GM21423 (cell line): ENCODE results near the gene PDZD4.

ENCODE experiments used
- ATAC-seq: cut with Tn5 transposase; IDR thresholded peaks from one replicate; pipeline ENCODE4 v1.9.1; 2021; ENCODE audit warnings: mild to moderate bottlenecking, moderate library complexity; ENCODE audit not compliant: unreplicated experiment

Gene PDZD4

GRCh38 chrX:153814591-153815315, 15.6 kb downstream of the PDZD4 start:
- no peak for ATAC-seq

DNA sequence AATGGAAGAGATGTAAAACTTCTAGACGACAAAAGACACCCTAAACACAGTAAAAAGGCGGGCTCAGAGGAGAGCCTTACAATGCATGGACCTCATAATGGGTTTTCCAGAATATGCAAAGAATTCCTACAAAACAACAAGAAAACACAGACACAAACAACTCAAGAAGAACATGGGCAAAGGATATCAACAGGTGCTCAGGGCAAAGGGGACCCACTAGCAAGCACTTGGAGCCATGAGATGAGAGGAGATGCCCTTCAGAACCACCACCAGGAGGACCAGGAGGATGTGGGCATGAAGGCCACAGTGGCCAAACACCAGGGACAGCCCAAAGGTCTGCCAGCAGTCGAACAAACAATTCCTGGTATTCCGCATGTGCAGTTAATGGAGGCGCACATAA, 17.2 kb downstream of the PDZD4 start:
- ATAC-seq = no peak

DNA sequence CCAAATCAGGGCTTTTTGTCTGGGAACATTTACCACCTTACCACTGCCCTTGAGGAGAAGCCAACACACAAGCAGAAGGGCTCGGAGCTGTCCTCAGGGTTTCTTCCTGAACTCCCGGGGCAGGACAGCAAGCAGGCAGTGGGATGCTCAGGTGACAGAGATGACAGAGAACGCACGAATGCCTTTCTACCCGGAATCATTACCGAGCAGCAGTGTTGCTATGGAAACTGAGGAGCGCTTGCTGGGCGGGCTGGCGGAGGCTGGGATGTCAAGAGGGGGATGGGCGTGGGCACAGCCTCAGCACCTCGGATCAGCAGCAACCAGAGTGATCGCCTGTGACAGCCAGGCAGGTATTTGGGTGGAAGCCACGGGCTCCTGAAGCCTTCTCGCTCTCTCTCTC, 18.1 kb downstream of the PDZD4 start:
- no peak for ATAC-seq

DNA sequence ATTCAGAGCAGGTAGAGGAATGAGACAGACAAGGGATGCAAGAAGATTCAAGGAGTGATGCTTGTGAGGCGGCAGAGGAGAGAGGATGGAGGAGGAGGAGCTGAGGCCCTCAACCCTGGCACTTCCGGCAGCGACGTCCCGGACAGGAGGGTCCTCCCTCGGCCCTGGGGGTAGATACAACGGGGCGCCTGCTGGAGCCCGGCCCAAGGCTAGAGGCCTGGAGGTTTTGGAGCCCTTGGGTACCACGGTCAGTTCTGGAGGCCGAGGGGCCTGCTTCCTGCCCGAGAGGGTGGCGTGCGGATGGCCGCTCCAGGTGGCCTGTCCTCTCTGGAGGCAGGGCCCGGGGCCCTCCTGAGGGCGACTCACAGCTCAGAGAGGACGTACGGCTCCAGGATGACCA, 22.4 kb downstream of the PDZD4 start:
- no peak for ATAC-seq

DNA sequence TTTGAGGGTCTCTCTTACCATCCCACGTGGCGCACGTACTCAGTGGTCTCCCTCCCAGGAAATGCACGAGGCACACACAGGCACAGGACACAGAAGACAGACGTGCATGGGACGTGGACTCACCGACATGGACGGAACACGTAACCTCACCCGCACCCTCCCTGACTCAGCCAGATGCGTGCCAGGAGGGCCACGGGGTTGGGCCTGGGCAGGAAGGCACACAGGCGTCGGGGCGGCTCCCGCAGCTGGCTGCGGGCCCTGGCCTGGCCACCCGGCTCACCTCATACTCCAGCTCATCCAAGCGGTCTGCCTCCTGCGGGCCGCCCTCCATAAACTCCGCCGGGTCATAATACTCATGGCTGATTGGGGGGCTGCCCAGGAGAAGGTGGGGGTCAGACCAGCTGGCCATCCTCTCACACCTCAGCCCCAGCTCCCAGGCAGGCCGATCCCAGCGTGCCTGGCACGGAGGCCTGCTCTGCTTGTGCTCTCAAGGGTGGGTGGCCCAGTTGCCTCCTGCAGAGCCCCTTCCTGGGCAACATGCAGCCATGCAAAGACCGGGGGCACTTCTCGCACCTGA, 23.3 kb downstream of the PDZD4 start:
- no peak for ATAC-seq

- no peak for ATAC-seq
Observed at GRCh38 chrX:153805436-153805835, 24.9 kb downstream of the PDZD4 start.

DNA sequence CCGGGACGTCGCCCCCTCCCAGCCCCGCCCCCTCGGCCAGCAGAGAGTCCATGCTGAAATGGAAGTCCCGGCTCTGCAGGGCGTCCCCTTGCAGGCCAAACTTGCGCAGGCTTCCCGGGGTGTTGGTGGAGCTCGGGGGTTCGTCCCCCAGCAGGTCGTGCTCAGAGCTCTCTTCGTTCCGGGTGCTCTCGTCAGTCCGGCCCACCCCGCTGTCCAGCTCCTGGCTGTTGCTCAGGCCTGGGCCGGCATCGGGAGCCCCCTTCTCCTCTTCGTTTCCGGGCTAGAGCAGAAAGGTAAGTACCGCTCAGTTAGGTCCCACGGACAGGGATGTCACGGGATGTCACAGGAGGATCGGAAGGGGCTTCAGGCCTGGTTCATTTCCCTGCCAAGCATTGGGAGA, 25.7 kb downstream of the PDZD4 start:
- no peak for ATAC-seq

- no peak for ATAC-seq
Observed at GRCh38 chrX:153804100-153804595, 26.2 kb downstream of the PDZD4 start.

DNA sequence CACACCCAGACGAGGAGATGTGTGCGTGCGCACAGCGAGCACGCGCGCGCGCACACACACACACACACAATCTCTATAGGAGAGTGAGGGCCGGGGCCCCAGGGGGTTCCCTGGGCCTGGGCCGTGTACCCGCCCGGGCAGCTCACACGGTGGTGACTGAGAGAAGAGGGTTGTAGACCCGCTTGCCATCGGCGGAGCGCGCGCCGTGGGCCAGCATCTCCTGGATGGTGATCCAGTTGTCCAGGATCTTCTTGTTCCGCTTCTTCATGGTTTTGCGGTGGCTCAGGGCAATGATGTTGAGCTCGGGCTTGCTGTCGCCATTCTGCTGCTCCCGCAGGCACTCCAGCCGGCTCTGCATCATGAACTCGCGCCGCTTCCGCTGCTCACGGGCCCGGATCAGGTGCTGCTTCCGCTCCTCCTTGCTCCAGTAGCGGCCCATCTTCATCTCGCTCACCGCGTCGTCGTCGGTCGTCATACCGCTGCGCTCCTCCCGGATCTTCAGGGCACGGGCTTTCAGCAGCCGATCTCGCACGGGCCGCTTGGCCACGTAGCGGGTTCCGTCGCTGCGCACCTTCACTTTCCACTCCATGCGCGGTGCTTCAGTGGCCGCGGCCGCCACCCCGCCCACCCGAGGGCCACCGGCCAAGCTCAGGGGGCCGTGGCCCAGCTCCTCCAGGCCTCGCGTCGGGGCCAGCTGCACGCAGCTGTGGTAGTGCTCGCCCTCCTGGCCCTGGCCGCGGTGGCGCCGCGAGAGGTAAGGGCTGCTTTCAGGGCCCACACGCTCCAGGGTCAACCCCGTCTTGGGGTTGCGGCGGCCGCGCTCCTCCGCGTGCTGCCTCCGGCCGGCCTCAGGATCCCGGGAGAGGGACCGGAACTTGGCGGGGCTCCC, 26.9 kb downstream of the PDZD4 start:
- no peak for ATAC-seq

DNA sequence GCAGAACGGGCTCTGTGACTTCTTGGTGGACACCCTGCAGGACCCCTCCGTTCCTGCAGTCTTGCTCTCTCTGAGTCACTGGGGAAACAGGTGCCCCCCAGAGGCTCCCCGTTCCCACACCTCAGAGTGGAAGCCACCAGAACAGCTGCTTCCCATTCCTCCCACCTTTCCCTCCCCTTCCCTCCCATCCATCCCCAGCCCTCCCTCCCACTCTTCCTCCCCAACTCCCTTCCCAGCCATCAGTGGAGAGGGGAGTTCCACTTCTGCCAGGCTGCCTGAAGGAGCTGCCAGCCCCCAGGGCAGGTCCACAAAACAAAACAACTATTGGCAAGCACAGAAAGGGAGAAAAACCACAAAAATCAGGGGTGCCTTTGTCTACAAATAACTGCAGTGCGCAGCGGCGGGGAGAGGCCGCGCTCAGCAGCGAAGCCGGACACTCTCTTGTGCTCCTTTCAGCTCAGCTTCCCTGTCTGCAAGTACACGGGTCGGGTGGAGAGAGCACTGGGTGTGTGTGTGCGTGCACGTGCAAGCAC, 27.8 kb downstream of the PDZD4 start:
- ATAC-seq = no peak

DNA sequence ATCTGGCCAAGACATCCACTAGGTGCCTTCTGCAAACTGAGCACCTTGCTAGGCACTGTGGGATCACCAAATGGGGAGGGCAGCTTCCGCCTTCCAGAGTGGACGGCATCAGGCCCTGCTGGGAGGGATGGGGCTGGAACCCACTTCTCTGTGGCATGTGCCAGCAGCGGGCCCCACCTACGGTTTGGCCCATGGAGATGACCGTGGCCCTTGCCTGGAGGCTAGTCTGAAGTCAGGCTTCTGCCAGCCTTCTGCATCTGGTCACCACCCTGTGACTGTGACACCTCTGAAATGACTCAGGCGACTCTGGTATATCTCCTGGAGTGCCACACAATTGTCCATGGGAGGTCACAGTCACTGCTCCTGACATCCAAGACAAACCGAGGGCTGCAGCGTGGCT, 28.7 kb downstream of the PDZD4 start:
- ATAC-seq = no peak

DNA sequence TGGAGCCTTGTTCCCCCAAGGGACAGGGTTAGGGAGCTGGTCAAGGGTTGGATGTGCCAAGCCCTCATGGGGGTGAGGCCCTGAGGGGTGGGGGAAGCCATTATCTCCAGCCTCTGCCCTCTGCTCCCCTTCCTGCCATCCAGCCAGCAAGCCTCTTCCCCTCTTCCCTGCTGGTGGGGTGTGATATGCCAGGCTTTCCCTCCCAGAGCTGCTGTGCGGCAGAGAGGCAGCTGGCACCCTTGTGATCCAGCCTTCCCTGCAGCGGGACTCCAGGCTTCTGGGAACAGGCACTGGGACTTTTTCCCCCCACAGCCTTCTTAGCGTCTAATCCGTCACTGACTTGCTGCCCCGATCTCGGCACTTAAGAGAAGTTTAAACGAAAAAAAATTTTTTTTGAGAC, 29.6 kb downstream of the PDZD4 start:
- ATAC-seq = no peak

- ATAC-seq = no peak
Observed at GRCh38 chrX:153800177-153800722, 30.1 kb downstream of the PDZD4 start.

GRCh38 chrX:153799326-153799725, 31.0 kb downstream of the PDZD4 start:
- ATAC-seq = no peak

DNA sequence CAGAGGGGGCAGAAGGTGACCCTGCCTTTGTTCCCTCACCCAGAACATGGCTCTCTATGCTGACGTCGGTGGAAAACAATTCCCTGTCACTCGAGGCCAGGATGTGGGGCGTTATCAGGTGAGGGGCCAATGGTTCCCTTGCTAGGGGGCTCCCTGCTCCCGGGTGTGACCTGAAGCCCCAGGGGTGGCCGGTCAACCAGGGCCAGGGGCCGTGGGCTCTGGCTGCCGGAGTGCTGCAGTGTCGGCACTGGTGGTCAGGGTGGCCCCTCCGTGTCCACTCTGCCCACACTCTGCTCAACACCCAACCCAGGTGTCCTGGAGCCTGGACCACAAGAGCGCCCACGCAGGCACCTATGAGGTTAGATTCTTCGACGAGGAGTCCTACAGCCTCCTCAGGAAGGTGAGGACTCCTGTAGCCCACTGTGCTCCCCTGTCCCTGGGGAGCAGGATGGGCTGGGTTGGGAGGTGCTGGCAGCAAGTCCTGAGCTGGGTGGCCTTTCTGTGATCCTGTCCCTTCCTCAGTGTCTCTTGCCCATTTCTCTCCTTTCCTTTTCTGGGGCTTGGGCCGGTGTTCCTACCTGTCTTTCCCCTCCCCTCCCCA, 32.8 kb downstream of the PDZD4 start:
- ATAC-seq = no peak

DNA sequence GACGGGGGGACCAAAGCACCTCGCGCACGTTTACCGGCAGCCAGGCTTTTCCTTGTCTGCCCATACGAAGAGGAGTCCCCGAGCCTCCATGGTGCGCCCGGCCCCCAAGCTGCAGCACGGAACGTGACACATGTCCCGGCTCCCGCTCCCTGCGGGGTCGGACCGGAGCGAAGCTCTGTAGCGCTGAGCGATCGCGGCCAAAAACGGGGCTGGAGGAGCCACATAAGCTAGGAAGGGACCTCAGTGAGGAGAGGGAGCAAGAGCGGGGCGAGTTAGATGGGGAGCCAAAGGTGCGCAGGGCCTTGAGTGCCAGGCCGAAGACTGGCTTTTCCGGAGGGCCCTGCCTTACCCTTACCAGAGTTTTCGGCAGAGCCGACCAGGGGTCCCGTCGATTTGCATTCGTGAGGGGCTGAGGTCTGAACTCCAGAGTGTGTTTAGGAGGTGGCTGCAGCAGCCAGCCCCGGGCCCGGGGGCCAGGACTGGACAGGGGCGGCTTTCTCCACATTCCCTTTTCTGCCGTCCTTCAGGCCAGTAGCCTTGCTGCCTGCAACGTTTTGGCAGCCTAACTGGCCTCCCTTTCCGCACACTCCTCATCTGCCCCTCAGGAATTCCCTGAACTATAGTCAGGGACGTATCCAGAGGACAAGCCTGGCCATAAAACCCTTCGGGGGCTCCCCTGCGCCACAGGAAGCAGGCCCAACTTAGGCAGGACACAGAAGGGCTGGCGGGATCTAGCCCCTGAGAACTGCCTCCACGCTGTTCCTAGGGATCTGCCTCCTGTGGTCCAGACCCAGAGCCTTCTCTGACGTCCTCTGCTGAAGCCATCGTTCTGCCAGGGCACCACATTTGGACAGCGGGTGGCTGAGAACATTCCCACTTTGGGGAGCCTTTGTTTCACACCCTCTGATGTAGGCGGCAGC, 35.2 kb downstream of the PDZD4 start:
- no peak for ATAC-seq

- peak; percentile 93 for ATAC-seq
Observed at GRCh38 chrX:153794018-153794896, 36.1 kb downstream of the PDZD4 start, which contains the start of the genes IDH3G and SSR4. Gene IDH3G, minus strand, starts transcription at chrX:153794375. Its CDS starts 49 bp downstream, at chrX:153794326. Gene SSR4, plus strand, starts transcription at chrX:153794668. Its CDS starts 20 bp downstream, at chrX:153794688.

DNA sequence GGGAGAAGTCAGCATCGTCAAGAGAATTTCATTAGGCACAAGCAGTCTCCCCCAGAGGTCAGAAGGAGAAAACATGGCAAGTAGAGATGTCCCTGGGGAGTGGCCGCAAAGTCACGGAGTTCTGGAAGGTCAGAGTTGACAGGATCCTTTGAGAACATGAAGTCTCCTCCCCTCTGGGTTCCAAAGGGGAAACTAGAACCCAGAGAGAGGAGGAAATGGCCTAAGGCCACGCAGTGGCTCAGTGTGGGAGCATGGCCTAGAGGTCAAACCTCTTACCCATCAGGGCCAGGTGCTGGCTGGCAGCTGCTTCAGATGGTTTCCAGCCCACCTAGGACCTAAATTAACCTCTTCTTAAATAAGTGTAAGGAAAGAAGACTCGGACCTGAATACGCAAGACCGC, 37.1 kb downstream of the PDZD4 start:
- no peak for ATAC-seq

- ATAC-seq = no peak
Observed at GRCh38 chrX:153792368-153792767, 38.0 kb downstream of the PDZD4 start.
